GM19238 (cell line): Measurements from ENCODE around the gene CLSTN2.

Source experiments
- DNase-seq: peaks from one replicate; pipeline ENCODE4 v3.0.0; 2011; ENCODE audit warnings: low spot score; ENCODE audit not compliant: insufficient read length

CLSTN2 gene

DNA sequence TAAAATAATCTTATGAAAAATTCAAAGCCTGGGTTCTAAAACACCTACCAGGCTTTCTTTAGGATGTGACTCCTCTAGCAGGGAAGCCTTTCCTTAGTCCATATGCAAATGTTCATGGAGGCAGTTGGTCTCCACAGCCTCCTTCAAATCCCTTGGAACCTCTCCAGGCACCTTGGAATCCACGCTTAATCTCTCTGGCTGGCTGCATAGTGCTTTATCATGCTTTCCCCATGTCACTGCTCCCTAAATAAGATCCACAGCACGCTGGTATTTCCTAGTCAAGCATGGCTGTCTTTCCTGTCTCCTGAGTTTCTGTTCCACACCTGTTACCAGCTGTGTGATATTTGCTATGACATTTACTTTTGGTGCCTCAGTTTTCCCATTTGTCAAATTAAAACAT lies 71.3 kb downstream of the CLSTN2 start:
- no peak for DNase-seq

DNA sequence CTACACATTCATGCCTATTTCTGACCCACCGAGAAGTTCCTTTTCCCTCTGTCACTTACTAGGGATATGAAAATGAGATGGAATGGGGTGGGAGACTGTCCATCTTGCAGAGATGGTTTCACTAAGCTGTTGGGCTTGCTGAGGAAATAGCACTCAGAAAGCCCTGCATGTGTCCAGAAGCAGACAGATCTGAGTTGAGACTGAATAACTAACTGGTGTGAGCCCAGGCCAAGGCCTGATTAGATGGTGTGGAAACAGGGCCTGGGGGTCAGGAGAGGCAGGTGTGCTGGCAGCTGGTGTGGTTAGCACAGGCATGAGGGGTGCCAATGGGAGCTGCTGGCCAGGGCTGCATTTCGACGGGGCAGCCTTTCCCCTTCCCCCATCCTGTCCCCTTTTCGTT lies 72.1 kb downstream of the CLSTN2 start:
- no peak for DNase-seq

DNA sequence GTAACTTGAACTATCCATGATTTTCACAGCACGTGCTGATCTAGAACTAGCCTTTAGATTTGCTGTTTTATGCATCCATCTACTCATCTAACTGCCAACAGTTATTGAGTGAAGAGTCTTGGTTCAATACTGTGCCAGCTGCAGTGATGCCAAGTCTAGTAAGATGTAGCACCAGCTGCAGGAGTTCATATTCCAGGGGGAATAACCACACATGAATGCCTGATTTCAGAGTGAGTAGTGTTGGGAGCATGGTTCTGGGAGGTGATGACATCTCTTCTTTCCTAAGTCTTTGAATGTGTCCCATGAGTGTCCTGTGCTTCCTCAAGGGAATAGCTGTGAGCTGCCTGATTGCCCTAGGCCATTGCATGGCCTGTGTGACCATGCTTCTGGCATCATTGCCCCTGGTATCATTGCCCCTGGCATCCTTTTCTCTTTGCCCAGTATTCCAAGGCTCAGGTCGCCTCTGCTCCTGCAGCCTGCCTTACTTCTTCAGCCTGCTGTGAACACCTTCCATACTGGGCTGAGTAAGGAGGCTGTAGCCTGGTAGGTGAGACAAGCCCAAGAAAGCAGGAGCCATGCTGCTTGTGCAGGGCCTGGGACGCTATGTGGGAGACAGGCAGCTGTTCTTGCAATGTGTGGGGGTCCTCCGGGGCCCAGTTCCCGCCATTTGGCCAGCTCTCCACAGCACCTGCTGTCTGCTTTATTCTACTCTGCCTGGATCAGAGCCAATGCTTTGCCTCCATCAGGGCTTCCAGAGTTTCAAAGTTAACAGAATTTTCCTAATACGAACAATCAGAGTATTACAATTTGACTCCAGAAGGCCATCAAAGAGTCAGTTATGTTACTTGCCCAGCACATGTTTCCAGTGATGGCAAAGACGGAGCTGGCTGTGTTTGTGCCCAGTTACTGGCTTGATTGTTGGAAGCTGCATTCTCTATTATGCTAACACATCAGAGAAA lies 73.2 kb downstream of the CLSTN2 start:
- DNase-seq = no peak

DNA sequence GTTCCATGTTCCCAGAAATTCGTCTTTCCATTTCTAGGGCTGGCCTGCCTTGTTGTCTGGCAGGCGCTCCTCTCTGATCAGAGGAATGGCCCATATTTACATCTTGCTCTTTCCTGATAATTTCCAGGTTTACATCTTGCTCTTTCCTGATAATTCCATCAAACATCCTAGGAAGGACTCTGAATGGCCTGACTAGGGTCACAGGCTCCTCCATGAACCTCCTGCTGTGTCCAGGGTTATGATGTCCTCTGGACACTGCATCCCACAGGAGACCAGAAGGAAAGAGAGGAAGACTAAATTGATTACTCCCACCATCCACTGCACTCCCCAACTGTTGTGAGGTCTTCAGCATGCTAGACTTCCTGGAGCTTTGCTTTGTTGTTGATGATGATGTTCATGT lies 75.4 kb downstream of the CLSTN2 start:
- no peak for DNase-seq

DNA sequence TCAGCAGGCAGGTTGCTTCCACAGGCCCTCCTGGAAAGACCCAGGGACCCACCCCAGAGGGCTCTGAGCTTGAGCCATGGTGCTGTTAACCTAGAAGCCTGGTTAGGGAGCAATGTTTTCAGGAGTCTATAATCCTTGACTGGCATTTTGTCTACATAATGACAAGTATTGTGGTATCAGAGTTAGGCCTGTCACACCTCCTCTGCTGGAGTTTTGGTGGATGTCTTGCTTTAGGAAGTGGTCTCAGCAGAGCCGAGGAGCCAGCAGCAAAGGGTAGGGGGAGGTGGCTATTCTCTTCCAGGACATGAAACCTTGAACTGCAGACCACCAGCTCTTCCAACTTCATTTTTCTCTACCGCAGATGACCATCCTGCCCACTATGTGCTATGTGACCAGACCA lies 76.1 kb downstream of the CLSTN2 start:
- no peak for DNase-seq

DNA sequence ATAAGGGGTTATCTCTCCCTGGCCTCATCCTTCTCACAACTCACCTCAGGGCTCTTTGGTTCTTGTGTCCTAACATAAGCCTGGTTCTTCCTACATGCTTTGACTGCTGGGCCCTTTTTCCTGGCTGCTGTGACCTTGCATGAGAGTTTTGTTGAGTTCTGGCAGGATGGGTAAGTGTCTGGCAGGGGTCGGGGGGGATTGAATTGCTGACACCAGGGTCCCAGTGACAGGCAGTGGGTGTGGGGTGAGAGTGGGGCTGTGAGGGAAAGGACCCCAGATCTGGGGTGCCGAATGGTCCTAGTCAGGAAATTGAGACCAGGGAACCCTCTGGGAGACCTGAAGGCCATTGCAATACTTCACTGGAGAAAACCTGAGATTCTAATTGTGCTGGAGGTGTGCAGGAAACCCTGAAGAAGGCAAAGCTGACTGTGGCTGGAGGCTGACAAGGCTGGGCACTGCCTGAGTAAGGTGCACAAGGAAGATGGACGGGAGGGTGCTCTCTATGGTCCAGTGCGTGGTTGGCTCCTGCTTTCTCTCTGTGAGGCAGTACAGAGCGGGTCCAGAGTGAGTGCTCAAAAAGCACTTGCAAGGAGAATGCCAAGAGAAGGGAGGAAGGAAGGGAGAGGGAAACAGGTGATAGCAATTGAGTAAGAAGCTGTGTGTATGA lies 76.8 kb downstream of the CLSTN2 start:
- no peak for DNase-seq

DNA sequence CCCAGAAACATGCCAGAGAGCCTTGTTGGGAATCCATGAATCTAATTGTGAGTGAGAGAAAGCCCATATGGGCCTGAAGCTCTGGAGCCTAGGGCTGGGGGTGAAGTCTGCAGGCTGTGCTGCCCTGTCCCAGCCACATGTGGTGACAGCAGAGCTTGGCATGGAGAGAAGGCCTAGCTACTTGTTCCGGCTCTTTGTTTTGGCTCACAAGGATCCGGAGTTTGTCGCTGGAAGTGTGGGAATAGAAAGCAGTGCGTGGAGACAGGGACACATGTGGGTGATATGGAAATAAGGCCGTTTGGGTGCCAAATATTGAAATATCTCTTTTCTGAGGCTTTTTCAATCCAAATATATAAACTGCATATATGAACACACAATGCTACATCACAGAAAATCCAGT lies 78.2 kb downstream of the CLSTN2 start:
- no peak for DNase-seq

DNA sequence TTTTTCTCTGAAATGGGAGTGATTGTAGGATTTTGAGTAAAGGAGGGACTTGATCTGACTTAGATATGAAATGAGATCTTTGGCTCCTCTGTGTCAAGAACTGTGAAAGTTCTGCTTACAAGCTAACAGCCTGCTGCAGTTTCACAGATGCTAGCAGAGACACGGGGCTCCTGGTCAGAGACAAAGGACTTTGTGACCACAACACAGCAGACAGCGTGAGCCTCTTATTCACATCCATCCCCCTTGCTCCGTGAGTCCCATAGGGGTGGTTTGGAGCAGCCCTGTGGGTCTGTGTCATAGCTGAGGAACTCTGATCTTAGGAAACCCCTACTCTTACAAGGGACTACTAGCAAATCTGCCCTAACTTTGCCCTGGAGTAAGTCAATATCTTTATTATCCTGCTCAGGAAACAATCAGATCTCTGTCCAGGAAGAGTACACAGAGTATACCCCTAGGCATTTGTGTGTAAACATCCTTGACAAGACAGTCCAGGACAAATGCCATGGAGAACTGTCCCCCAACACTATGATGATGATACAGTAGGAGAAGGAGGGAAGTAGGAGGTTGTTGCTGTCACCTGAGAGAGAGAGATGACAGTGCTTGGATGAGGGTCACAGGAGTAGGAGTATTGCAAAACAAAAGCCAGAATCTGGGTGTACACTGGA lies 80.0 kb downstream of the CLSTN2 start:
- no peak for DNase-seq

DNA sequence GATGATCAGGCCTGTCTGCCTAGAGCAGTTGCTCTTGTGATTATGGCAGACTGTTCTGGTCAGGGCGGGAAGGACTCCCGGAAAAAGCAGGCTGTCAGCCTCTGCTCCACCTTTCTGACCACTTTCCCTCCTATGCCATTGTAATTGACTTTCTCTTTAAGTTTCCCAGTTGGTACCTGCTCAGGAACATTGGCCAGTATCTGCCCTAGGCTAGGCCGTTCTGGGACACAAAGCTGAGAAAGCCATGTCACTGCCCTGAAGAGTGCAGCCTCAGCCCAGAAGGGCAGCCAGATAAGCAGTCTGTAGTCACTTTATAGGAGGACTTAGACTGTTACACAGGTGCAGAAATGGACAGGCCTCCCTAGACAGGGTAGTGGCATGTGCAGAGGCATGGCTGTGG lies 80.8 kb downstream of the CLSTN2 start:
- no peak for DNase-seq

DNA sequence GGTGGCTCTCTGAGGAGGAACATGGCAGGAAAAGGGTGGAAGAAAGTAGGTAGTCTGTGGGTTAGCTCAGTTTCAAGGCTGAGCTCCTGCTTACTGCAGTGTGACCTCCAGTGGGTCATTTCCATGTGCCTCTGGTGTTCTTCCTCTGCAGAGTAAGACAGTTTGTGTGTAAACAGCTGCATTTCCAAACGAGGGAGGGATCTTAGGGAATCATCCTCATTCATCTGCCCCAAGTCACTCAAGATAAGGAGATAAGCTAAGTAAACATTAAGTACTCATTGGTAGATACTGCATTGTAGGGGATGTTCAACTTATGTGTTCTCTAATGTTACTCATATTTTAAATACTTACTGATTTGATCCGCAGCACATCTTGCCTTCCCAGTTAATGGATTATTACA lies 83.6 kb downstream of the CLSTN2 start:
- no peak for DNase-seq

DNA sequence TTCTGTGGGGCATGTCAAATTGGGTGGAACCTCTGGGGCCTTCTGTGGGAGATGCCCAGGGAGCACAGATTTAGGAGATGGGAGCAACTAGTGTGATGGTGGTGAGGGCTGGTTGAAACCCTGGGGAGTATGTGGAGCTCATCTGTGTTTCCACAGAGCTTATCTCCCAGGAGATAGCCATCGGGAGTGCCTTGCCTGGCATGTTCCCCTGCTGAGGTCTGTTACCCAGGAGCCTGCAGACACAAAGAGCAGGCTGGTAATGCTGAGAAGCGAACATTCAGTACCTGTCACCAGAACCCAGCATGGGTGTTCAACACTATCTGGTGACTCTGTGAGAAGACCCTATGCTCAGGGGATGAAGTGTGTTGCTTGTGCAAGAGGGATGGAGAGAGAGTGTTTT lies 85.0 kb downstream of the CLSTN2 start:
- no peak for DNase-seq

DNA sequence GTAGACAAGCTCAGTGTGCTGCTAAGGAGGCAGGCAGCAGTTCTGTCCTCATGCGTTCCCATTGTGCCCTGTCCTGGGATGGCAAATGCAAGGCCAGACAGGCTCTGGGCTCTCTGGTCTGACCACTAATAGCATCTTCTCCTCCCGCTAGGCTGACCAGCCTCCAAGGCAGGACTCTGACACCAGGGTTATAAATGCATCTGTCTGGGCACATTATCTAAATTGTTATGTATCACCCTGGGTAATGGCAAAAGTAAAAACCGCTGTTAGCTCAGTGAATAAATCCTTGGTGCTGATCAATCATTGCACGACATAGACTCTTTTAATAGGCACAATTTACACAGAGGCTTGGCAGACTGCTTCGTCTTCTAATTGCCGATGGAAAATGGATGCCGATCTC lies 85.6 kb downstream of the CLSTN2 start:
- no peak for DNase-seq

DNA sequence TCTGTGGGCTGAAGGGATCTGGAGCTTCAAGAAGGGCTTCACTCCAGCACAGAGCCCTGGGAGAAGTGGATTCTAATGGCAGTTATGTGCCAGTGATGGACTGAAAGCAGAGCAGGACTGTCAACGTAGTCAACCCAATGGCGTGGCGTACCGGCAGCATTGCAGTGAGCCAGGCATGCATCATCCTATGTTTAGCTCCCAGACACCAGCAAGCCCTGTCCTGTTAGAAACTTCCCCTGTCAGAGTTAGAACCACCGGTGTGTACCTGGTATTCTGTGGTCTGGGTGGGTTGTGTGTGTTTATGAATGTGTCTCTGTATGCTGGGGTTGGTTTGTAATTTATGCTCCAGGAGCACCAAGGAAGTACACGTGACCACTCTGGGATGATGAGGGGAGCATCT lies 86.3 kb downstream of the CLSTN2 start:
- no peak for DNase-seq

DNA sequence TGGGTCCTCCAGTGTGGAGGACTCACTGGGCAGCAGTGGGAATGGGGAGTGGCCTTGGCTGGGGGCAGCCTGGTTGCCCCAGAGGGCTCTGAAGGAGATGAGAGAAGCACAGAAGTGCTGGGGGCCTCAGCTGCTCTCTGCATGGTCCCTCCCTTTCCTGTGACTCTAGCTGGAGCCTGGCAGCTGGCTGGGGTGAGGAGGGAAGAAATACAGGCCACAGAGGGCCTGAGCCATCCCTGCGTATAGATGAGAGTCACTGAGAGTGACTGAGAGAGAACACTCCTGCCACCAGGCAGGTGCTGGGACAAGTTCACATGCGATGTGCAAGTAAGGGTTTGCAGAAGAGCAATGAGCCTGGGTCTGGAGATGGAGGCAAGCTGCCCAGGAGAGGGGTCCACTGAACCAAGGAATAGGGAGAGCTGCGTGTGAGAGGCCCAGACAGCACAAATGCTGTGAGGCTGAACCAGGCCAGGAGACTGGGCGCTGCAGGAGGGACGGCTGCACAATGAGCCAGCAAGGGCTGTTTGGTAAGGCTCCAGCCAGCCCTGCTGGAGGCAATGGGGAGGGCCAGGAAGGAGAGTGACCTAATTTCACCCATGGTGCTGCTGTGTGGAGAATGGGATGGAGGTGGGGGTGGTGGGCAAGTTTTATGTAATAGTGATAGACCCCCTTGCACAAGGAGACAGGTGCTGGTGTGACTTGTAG lies 87.2 kb downstream of the CLSTN2 start:
- DNase-seq = no peak

DNA sequence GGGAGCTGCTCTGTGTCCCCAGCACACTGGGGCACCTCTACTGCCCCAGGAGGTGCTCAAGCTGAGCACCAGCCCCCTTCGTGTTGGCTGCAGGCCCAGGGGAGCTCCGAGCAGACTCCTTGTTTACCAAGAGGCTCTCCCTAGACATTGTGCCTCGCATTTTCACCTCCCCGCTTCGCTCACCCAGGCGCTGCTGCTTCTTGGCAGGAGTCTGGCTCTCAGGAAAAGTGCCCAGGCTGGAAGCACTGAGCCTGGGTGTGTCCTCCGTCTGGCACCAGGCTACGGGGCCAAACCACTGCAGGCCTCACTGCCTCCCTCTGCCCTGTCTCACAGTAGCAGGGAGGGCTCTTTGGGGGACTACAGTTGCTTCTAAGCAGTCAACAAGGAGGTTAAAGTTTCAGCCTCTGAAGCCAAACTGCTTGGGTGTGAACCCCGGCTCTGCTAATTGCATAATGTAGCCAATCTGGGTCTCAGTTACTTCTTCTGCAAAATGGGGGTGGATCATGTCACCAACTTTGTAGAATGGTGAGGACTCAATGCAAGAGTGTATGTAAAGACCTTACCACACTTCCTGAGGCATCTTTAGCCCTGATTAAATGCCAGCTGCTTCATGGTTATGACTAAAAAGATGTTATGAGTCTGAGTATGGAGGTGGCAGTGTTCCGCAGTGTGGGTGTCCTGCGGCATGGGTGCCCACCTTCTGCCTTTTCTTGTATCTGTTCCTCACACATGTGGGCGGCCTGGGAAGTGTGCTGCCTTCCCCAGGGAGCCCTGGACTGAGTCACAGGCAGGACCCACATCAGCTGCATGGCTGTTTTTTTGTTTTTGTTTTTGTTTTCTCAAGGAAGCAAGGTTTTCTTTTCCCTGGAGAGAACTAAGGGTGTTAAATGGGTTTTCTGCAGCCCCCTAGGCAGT lies 88.9 kb downstream of the CLSTN2 start:
- DNase-seq = no peak

DNA sequence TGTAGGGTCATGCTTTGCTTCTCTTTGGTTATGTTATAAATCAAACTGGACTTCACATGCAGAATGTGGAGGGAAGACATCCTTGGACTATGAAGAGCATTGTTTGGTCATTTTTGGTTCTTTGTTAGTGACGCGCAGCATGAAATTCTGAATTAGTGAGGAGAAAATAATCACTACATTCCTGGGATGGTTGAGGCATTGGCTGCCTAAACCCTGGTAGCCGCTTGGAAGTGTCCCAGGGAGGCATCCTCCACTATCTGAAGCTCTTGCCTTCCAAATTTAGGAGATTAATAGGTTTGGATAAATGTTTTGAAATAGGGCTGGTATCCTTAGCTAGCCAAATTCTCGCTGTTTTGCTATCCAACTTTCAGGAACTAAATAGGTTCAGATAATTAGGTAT lies 96.2 kb downstream of the CLSTN2 start:
- DNase-seq = no peak

DNA sequence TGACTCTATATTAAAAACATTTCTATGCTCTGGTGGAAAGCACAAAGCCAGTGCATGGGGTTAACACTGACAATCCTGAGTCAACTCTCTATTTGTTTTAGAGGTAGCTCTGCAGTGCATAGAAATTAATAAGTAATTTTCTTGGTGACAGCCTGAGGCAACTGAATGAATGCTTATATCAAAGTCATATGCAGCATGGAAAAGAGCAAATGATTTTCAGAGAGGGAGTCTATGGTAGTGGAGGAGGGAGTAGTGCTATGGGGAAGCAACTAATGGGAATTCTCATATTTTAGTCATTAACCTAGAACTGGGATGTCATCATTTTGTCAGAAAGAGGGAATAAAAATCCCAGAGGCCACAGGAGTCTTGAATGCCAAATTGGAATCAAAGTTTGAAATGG lies 99.1 kb downstream of the CLSTN2 start:
- no peak for DNase-seq

DNA sequence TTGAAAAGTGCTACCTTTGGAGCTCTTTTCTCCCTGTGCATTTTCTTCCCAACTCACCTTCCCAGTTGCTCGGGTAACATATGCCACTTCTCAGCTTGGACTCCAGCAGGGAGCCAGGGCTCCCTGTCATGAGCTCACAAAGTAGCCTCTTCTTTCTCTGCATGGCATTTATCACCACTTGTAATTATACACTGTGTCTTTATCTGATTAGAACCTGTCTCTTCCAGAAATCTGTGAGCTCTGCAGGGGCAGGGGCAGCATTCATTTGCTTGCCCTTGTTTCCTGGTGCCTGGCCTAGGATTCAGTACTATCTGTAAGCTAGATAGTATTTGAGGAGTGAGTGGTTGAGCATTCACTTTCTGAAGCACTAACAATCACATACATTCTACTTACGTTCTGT lies 100.9 kb downstream of the CLSTN2 start:
- DNase-seq = no peak

DNA sequence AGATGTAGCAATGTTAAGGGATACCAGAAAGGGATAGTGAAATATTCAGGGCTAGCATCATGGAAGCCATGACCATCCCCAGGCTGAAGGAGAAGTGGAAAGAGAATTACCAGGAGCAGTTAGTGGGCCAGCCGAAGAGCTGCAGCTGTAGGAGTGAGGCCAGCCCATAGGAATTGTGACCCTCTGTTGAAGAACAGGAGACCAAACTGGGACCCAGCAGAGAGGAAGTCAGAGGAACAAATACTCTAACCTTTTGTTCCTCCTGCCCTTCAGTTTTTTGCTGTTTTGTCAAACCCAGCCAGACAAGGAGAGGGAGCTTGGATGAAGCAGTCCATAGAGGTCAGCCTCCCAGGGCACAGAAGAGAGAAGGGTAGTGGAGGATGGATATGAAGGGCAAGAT lies 115.4 kb downstream of the CLSTN2 start:
- DNase-seq = no peak
